NCI-H446 (cell line): ENCODE results near the gene MUC15.
"Not testable (repeated sequence)": the region's sequence is repeated elsewhere in the genome, so short reads cannot be mapped to it uniquely, and the experiment has no call there.

Source experiments
- DNase-seq, 2 experiments: peaks; one replicate each; lab custom pipeline; 2025; lab: John Stamatoyannopoulos, UW

MUC15 gene, protein sequence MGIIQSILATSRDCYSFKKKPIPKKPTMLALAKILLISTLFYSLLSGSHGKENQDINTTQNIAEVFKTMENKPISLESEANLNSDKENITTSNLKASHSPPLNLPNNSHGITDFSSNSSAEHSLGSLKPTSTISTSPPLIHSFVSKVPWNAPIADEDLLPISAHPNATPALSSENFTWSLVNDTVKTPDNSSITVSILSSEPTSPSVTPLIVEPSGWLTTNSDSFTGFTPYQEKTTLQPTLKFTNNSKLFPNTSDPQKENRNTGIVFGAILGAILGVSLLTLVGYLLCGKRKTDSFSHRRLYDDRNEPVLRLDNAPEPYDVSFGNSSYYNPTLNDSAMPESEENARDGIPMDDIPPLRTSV

DNA sequence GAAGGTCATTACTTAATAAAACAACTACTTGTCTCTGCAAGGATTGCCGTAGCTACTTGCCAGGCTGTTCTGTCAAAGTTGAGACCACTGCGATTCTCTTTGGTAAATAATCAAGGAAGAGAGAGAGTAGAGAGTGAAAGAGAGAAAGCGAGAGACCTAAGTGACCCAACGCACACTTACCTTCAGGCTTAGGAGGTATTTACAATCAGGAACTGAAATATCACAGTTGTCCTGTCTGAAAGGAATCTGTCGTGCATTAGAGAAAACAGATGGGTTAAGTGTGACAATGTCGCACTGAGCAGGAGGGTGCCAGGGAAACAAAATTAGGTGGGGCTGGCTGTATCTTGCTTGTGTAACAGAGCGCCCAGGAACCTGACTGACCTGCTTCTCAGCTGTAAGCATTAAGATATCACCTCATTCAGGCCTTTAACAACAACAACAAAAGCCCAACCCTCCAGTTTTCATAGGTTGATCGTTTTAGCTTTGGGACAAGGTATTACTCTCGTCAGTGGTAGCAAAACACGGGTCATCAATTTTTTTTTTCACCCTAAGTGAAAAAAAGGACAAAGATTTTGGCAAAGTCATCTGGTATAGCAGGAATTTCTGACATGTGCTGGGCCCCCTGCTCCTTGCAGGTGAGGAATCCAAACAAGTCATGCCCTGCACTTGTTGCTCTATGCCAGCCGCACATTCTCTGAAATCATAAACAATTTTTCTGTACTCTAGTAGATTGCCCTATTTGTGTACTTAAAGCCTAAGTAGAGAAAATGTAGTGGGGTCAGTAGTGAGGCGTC is at the start of gene MUC15:
Gene MUC15 (minus strand): TSS at position 403 of the 794 bp plus-strand sequence. CDS start 5,169 bp downstream, outside the sequence.
- DNase-seq: no peak

DNA sequence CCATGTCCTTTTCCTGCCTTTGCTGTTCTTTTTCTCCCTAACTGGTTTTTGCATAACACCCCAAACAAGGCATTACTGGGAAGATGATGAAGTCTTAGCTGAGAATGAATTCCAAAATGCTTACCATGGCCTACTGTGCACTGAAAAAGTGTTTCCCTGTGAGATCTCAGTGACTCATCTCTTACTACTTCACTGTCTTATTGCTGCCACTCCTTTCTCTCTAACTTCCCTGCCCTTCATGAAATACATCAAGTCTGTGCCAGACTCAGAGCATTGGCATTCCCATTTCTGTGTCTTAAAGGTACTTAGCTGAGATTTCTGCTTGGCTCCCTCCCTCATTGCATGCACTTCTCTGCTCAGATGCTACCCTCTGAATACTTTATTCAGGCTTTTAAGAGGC is 49.1 kb upstream of the MUC15 start:
- no peak for DNase-seq

DNA sequence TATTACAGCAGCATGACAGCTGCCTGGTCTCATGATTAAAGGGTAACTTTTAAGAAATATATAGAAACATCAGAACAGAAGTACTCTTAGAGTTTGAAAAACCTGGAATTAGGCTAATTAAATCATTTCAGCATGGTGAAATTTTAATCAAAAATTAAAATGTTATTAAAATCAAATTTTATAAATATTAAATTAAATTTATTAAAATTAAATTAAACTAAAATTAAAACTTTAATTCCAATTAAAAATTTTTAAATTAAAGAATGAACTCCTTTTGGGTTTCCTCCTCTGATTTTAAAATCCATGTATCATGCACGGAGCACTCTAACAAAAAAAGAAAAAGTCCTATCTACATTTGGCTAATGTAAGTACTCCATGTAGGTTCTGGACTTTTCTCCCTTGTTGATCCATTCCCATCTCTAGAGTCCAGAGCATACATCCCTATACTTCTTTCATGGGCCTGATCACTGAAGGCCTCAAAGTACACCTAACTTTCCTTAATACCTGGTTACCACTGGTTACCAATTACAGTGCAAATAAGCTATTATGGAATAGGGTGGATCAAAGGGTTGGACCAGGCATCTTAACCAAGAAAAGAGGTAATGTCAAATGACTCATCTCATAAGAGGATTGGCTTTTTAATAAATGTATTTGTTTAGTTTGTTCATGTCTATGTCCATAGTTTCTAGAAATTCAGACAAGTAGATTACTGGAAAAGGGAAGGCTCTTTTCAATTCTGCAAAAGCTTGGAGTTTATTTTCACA is 48.4 kb upstream of the MUC15 start:
- no peak for DNase-seq

DNA sequence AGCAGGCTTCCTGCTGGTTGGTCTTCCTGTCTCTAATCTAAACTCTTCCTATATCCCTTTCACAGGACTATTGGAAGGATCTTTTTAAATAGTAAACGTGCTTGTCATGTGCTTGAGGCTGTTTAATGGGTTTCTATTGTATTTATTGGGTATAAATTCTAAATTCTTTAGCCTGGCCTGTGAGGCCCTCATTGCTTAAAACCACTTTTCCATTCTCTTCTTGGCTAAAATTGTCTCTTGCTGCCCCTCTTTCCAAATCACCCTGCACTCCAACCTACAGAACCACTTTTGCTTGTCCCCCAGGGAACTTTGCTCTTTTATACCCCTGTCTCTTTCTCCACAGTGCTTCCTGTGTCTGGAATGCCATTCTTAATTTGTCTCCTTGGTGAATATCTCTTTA is 46.4 kb upstream of the MUC15 start:
- no peak for DNase-seq

DNA sequence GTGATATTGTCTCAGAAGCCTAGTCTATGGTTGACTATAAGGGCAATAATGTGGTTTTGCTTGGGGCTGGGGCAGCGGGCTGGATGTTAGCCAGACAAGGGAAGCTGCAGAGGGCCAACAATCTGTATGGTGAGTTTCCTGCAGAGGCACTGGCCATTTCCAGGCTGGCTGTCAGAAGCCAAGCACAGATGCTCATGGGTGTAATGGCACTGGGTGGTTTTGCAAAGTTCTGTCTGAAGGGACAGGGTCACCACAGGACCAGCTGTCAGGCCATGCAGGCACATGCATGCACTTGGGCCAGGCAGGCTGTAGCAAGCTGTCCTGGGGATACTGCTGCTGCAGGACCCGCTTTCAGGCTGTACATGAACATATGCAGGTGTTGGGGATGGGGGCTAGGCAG is 41.7 kb upstream of the MUC15 start:
- DNase-seq: no peak

DNA sequence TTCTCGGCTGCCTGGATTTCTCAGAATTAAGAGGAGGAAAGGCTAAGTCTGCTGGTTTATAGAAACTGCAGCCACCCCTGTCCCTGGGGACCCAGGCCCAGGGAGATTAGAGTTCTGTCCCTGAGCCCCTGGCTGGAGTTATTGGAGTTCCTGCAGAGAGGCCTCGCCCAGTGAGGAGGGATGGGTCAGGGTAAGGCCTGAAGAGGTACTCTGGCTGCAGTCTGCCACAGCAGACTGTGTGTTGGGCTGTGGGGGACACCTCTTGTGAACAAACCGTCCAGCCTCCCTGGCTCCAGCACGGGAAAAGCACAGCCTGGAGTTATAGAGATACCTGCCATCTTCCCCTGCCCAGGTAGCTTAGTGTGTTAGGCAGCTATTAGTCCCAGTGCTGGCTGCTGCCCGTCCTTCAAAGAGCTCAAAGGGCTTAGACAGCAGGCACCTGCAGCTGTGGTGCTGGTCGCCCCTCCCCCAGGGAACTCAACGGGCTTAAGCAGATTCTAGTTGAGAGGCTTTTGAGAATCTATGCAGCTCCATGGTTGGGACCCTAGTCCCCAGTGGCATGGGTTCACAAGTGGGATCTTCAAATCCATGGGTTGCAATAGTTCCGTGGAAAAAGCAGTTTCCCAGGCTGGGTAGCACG is 36.6 kb upstream of the MUC15 start:
- no peak for DNase-seq

DNA sequence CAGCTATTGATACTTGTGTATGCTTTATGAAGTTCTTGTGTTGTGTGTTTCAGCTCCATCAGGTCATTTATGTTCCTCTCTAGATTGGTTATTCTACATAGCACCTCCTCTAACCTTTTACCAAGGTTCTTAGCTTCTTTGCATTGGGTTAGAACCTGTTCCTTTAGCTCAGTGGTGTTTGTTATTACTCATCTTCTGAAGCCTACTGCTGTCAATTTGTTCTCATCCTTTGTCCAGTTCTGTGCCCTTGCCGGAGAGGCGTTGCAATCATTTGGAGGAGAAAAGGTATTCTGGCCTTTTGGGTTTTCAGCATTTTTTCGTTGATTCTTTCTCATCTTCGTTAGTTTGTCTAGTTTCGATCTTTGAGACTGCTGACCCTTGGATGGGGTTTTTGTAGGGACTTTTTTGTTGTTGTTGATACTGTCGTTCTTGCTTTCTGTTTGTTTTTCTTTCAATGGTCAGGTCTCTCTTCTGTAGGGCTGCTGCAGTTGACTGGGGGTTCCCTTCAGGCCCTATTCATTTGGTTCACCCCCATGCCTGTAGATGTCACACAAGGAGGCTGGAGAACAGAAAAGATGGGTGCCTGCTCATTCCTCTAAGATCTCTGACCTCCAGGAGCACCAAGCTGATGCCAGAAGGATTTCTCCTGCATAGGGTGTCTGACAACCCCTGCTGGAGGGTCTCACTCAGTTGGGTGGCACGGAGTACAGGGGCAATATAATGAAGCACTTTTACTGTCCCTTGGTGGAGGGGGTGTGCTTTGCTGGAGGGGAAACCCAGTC is 35.9 kb upstream of the MUC15 start:
- DNase-seq: no peak

DNA sequence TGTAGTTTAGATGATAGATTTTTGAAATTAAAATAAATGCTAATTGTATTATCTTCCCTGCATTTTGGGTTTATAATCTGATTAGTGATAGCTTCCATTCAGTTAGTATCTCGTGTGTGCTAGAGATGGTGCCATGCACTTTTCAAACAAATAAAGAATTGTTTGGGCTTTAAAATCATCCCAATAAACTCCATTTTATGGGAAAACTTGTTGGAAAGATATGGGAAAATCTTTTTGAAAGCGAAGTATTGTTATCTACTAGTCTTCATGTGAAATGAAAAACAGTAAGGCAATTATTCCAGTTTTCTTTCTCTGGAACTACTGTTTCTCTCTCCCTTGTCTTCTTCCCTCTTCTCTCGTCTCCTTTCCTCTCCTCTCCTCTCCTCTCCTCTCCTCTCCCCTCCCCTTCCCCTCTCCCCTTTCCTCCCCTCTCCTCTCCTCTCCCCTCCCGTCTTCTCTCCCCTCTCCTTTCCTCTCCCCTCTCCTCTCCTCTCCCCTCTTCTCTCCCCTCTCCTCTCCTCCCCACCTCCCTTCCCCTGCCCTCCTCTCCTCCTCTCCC is 27.9 kb upstream of the MUC15 start:
- DNase-seq: no peak

DNA sequence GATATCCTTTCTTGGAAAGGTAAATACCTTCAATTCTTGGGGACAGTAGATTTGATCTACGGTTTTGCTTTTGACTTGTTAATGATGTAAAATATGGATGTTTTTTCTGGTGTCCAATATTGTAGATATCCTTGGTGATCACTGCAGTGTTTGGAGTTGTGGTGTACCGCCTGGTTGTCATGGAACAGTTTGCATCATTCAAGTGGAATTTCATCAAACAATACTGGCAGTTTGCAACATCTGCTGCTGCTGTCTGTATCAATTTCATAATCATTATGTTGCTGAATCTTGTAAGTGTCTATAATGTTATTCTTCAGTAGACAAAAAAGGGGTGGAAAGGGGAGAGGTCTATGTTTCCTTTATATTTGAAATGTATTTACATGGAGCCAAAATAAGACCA is 27.4 kb upstream of the MUC15 start:
- DNase-seq: no peak

DNA sequence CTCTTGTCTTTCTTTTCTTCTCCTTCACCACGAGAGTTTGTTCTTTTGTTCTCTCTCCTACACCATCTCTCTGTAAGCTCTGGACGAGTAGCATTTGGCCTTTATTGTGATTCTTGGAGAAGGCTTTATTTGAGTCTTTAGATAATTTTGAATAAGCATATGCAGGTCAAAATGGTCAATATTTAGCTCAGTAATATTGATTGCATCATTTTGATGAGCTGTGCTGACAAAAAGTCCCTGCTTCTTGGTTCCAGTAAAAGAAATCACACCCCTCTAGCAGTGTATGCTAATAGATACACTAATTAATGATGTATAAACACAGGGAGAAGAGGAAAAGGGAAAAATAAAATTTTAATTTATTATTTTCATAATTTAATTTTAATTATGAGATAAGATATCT is 25.8 kb upstream of the MUC15 start:
- no peak for DNase-seq

DNA sequence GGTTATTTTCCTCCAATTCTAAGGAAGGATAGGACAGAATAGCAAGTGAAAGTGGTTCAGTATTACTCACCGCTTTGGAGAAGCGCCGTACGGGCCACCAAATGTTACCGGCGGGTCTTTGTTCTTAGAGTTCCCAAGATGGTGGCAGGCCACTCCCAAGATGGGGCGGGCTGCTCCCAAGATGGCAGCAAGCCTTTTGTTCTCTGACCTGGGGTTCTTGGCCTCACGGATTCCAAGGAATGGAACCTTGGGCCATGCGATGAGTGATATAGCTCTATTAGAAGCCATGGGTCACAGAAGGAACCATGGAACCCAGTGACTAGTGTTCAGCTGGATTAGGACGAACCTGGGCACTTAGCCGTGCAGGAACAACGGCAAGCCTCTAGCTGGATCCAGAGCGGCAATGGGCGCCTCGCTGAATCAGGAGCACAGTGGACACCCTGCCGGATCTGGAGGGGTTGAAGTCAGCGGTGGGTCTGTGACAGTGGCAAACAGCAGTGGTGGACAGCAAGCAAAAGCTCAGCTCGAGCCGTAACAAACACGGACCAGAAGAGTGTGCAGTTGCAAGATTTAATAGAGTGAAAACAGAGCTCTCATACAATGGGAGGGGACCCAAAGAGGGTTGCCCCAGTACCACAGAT is 25.1 kb upstream of the MUC15 start:
- not testable (repeated sequence) for DNase-seq

DNA sequence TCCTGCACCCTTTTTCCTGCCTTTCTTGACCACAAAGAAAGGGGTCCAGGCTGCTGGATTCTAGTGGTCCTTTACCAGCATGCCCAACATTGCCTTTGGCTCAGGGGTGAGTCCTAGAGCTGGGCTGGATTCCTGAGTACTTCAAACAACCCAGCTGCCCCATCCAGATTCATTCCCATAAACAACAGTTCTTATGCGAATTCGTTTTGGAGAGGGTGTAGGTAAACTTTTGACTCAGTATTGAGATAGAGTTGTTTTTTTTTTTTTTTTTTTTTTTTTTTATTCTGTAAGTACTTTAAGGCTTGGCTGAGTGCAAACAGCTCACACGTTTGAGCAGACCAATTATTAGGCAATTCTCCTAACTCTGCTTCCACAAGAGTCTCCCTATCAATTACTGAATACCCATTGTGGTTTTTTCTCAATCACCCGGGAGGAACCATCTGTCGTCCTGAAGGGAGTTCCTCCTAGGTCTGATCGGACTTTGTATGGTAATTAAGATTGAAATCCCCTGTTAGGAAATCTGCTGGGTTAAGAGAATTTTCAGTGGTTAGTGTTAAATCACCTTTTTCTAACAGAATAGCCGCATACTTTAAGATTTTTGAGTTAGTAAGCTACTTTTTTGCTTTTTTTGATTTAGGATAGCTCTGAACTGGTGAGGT is 23.3 kb upstream of the MUC15 start:
- DNase-seq: not testable (repeated sequence)

DNA sequence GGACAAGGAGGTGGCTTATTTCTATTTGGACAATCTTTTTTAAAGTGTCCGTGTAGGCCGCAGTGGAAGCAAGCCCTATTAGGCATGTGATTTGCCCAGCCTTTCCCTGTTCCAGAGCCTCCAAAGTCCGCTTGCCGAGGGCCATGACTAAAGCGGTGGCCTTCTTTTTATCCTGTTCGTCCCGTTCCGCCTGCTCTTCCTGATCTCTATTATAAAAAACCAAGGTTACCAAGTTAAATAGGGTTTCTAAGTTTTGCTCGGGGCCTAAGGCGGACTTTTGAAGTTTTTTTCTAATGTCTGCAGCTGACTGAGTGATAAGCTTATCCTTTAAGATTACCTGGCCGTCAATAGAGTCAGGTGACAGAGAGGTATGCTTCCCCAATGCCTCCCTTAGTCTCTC is 21.6 kb upstream of the MUC15 start:
- DNase-seq: no peak

DNA sequence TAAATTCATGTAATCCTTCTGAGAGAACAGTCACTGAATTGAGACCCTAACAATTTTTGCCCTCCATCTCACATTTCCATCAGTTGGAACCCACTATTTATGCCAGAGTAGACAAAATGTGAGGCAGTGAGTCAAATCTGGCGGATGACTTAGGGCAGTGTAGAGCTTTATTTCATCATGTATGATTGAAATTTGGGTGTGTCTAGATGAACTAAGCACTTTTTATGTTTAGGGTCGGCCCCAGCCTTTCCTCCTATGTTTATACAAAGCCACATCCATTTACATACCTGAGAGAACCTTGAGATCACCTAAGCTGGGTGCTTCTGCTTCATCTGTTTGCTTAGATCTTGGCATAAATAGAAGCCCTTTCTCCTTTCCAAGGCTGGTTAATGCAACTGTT is 15.0 kb upstream of the MUC15 start:
- DNase-seq: no peak

DNA sequence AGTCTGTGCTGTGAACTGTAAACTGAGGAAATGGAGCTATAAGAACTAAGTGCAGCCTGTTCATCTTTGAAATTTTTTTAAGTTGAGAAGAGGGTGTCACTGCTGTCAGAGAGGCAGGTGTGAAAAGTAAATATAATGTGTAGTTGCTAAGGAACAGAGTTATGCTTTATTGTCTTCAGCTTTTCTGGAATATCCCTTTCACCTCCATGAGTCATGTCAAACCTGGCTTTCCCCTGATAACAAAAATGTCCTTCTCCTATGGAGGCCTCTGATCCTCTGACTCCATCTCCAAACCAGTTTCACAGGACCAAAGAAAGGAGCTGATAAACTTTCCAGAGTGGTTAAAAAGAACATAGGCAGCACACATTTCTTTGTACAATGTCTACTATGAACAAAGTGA is 12.8 kb upstream of the MUC15 start:
- no peak for DNase-seq

DNA sequence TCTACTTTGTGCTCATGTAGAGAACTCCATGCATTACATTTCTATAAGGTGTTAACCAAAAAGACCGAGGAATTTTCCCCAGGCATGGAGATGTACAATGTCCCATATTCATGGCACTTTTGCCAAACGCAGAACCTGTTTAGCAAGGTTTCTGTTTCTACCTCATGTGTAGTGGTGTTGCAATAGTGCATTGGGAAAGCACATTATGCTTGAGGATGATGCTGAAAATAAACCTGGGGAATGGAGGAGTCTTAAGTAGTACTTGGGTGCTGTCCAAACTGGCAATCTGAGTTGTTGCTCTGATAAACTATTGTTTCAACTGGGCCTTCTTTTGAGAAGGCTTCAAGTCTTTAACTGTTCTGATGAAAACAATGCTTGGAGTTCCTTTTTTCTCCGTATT is 11.5 kb upstream of the MUC15 start:
- no peak for DNase-seq

DNA sequence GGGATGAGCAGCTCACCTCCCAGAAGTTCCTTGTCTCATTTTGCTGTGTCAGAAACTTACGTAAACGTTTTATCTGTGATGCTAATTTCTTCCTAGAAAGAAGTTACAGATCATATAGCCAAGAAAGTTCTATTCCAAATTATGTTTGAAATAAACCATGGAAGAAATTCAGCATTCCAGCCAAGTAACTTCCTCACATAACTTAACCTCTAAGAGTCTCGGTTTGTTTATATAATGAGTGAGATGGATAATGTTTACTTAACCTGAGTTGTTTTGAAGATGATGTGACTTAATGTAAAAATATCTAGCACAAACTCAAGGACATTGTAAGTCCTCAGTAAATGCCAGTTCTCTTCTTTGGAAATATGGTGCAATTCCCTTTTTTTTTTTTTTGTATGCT is 8.9 kb upstream of the MUC15 start:
- no peak for DNase-seq

DNA sequence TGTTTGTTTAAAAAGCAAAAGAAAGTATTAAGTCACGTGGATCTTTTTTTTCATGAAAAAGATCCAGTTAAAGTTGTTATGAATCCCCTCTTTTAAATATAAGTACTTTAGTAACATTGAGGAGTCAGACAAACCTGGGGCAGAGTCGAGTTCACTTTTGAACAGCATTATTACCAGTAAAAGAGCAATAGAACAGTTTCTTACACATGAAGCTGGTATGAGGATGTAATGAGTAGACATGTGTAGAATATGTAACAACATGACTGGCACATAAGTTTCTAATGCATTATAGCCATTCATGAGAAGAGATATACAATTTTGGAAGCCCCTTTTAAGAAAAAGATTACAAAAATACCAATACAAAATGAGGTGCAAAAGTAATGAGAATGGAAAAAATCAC is 7.6 kb upstream of the MUC15 start:
- DNase-seq: no peak

DNA sequence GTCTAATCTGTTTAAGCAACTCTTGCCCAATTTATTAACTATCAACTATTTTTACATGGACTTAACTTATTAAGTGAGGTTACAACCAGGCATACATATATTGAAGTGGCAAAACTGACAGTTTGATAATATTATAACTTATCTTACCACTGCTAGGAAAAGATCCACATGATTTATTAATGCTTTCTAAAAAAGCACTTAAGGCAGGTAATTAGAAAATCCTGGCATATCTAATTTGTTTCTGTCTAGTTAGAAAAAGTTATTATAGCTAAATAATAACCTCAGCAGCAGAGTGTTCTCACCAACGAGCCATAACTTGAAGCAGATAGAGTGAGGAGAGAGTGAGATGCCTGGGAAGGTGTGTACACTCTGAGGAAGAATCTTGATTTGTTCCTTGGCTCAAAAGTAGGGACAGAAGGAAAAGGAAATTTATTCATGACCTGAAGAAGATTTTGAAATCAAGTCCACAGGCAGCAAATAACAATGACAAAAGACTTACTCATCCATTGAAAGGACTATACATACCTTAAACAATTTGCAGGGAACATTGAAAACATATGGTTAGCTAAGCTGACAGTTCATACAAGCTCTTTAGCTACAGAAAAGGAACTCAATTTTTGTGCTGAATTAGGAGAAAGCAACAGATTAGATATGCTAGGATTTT is 7.1 kb upstream of the MUC15 start:
- no peak for DNase-seq

DNA sequence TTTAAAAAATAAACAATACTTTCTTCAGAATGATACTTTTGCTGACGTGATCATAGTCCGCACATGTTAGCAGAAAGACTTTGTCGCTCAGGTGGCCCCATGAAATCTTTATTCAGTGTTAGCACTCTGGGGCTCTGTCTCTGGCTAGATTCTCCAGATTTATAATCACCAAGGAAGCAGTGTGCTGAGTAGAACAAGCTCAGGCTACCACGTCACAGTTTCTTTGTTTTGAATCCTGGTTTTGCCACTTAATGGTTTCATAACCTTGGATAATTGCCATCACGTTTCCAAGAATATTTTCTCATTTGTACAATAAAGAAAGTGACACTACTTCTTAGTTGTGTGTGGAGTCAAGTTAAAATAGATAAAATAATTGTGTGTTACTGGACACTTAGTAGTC is 3.9 kb upstream of the MUC15 start:
- DNase-seq: no peak
